Liver (tissue), 9 donors: Measurements from ENCODE around the gene SIRPA. TPM values are rescaled to one million over a fixed set of nuclear protein-coding genes. Genes with fewer than 3 reads are reported as not detected.

Experiments
- DNase-seq: peaks from one replicate; pipeline ENCODE4 v3.0.0-alpha.2; 2017; ENCODE audit warnings: low spot score
- H3K27ac ChIP-seq, 2 donors: one replicate each; pipeline ENCODE4 v1.7.0; 2013; ENCODE audit warnings: inconsistent platforms in 2 of 2, low read length in 2 of 2, control low read depth in 1 of 2, low read depth in 1 of 2, mild to moderate bottlenecking in 1 of 2
- H3K27me3 ChIP-seq, 4 donors: one replicate each; pipeline versions ENCODE4 v1.6.1 to v1.7.0; 2013; ENCODE audit warnings: low read length in 3 of 4, inconsistent platforms in 1 of 4, mild to moderate bottlenecking in 1 of 4, moderate library complexity in 1 of 4; ENCODE audit not compliant: control insufficient read depth in 4 of 4, insufficient read depth in 4 of 4
- H3K36me3 ChIP-seq, 4 donors: one replicate each; pipeline versions ENCODE4 v1.6.1 to v1.7.0; 2013; ENCODE audit warnings: low read length in 3 of 4, mild to moderate bottlenecking in 3 of 4, low read depth in 1 of 4, moderate library complexity in 1 of 4; ENCODE audit not compliant: control insufficient read depth in 4 of 4, insufficient read depth in 3 of 4
- H3K4me1 ChIP-seq, 4 donors: one replicate each; pipeline versions ENCODE4 v1.6.1 to v1.7.0; 2013; ENCODE audit warnings: low read length in 3 of 4, mild to moderate bottlenecking in 3 of 4, moderate library complexity in 1 of 4; ENCODE audit not compliant: control insufficient read depth in 4 of 4, insufficient read depth in 4 of 4
- H3K4me3 ChIP-seq, 3 donors: one replicate each; pipeline versions ENCODE4 v1.6.1 to v1.7.0; 2013; ENCODE audit warnings: low read length in 3 of 3, control low read depth in 1 of 3, low read depth in 1 of 3, mild to moderate bottlenecking in 1 of 3
- H3K9ac ChIP-seq, 2 donors: one replicate each; pipeline ENCODE4 v1.7.0; 2013; ENCODE audit warnings: low read length in 2 of 2, mild to moderate bottlenecking in 2 of 2, moderate library complexity in 2 of 2, control low read depth in 1 of 2, low read depth in 1 of 2
- H3K9me3 ChIP-seq, 4 donors: one replicate each; pipeline versions ENCODE4 v1.6.1 to v1.7.0; 2013; ENCODE audit warnings: low read length in 3 of 4; ENCODE audit not compliant: control insufficient read depth in 4 of 4
- EGR1 ChIP-seq, 2 donors: IDR thresholded peaks; 2 replicates each; pipeline ENCODE4 v1.6.1; 2016 to 2018; ENCODE audit warnings: antibody characterized with exemption in 2 of 2, low read depth in 2 of 2
- FOXA1 ChIP-seq: IDR thresholded peaks from 2 replicates; pipeline ENCODE4 v1.6.1; 2016; ENCODE audit warnings: antibody characterized with exemption
- FOXA2 ChIP-seq: IDR thresholded peaks from 2 replicates; pipeline ENCODE4 v1.6.1; 2016; ENCODE audit warnings: antibody characterized with exemption
- GABPA ChIP-seq, 2 donors: IDR thresholded peaks in 1 of 2; conservative IDR thresholded peaks in 1 of 2; 2 replicates each; pipeline ENCODE4 v1.6.1; 2016; ENCODE audit warnings: antibody characterized with exemption in 2 of 2, mild to moderate bottlenecking in 1 of 2, moderate library complexity in 1 of 2
- HNF4A ChIP-seq, 2 donors: conservative IDR thresholded peaks; 2 replicates each; pipeline ENCODE4 v1.6.1; 2016; ENCODE audit warnings: antibody characterized with exemption in 2 of 2, mild to moderate bottlenecking in 2 of 2
- HNF4G ChIP-seq: IDR thresholded peaks from 2 replicates; pipeline ENCODE4 v1.6.1; 2016; ENCODE audit warnings: antibody characterized with exemption
- JUND ChIP-seq, 2 donors: IDR thresholded peaks; 2 replicates each; pipeline ENCODE4 v1.6.1; 2016; ENCODE audit warnings: antibody characterized with exemption in 2 of 2
- NR2F2 ChIP-seq: IDR thresholded peaks from 2 replicates; pipeline ENCODE4 v1.6.1; 2016; ENCODE audit warnings: antibody characterized with exemption
- RAD21 ChIP-seq, 2 donors: IDR thresholded peaks; 2 replicates each; pipeline ENCODE4 v1.6.1; 2016; ENCODE audit warnings: antibody characterized with exemption in 2 of 2, mild to moderate bottlenecking in 2 of 2
- RXRA ChIP-seq, 2 donors: IDR thresholded peaks; 2 replicates each; pipeline ENCODE4 v1.6.1; 2017 to 2018; ENCODE audit warnings: antibody characterized with exemption in 2 of 2, mild to moderate bottlenecking in 1 of 2
- SP1 ChIP-seq: IDR thresholded peaks from 2 replicates; pipeline ENCODE4 v1.6.1; 2018; ENCODE audit warnings: antibody characterized with exemption, mild to moderate bottlenecking
- TAF1 ChIP-seq: conservative IDR thresholded peaks from 2 replicates; pipeline ENCODE4 v1.6.1; 2016; ENCODE audit warnings: antibody characterized with exemption, mild to moderate bottlenecking
- YY1 ChIP-seq: IDR thresholded peaks from 2 replicates; pipeline ENCODE4 v1.6.1; 2016; ENCODE audit warnings: antibody characterized with exemption, mild to moderate bottlenecking
- WGBS: extraction: QIAGEN DNeasy Blood & Tissue Kit; methylation state at CpG from one replicate; pipeline ENCODE4 v1.1.7; 2013; 5-methylcytosine and 5-hydroxymethylcytosine counted together
- polyA plus RNA-seq, 2 donors: library from polyadenylated mRNA; stranded (reverse) in 1 of 2; unstranded in 1 of 2; fragments of 200-250 nt in 1 of 2; fragments of >200 nt in 1 of 2; fragmentation: Nextera tagmentation in 1 of 2; extraction: Ambion mirVana in 1 of 2; gene quantifications; one replicate each; pipeline versions ENCODE4 v1.2.1 to v1.2.3, GENCODE V29; 2013 to 2015
- total RNA-seq, 2 donors: library from RNA; depleted of rRNA; stranded (reverse); fragments of >200 nt; gene quantifications; one replicate each; pipeline ENCODE4 v1.2.3, GENCODE V29; 2014
- TF ChIP-seq, protein P1 (sequence below): IDR thresholded peaks from 2 replicates; pipeline ENCODE4 v1.6.1; 2016; ENCODE audit warnings: antibody characterized with exemption
- TF ChIP-seq, protein P2 (sequence below): IDR thresholded peaks from 2 replicates; pipeline ENCODE4 v1.6.1; 2016; ENCODE audit warnings: antibody characterized with exemption
- TF ChIP-seq, protein P3 (sequence below): IDR thresholded peaks from 2 replicates; pipeline ENCODE4 v1.6.1; 2016; ENCODE audit warnings: antibody characterized with exemption, mild to moderate bottlenecking
- TF ChIP-seq, protein P4 (sequence below): fragments of 150-350 bp; IDR thresholded peaks from 2 replicates; pipeline ENCODE4 v1.5.1; 2017; ENCODE audit warnings: improper control_type of control experiment, low read depth, low read length; ENCODE audit not compliant: missing input control
- donor health status: healthy.
- donor health status: healthy.
- donor health status: healthy.
- donor health status: healthy.
- donor health status: healthy.

The SIRPA gene
- total and polyA plus RNA-seq, 4 donors = 5.4 to 47.5 (median 23.2) TPM

- no peaks in the 10 kb centered on the region for H3K9me3 ChIP-seq
- no peak overlapping the region for H3K9ac ChIP-seq
- H3K27ac ChIP-seq = no peak overlapping the region
- no peak for TF ChIP-seq GABPA (IDR thresholded peaks at IDR 0.05 in 1 of 2, conservative IDR thresholded peaks at IDR 0.05 in 1 of 2)
- no peak for TF ChIP-seq SP1
- TF ChIP-seq, protein P1, sequence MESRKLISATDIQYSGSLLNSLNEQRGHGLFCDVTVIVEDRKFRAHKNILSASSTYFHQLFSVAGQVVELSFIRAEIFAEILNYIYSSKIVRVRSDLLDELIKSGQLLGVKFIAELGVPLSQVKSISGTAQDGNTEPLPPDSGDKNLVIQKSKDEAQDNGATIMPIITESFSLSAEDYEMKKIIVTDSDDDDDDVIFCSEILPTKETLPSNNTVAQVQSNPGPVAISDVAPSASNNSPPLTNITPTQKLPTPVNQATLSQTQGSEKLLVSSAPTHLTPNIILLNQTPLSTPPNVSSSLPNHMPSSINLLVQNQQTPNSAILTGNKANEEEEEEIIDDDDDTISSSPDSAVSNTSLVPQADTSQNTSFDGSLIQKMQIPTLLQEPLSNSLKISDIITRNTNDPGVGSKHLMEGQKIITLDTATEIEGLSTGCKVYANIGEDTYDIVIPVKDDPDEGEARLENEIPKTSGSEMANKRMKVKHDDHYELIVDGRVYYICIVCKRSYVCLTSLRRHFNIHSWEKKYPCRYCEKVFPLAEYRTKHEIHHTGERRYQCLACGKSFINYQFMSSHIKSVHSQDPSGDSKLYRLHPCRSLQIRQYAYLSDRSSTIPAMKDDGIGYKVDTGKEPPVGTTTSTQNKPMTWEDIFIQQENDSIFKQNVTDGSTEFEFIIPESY = no peak
- TF ChIP-seq, protein P2, sequence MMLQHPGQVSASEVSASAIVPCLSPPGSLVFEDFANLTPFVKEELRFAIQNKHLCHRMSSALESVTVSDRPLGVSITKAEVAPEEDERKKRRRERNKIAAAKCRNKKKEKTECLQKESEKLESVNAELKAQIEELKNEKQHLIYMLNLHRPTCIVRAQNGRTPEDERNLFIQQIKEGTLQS = no peak
- no peak for TF ChIP-seq TAF1
- TF ChIP-seq, protein P3, sequence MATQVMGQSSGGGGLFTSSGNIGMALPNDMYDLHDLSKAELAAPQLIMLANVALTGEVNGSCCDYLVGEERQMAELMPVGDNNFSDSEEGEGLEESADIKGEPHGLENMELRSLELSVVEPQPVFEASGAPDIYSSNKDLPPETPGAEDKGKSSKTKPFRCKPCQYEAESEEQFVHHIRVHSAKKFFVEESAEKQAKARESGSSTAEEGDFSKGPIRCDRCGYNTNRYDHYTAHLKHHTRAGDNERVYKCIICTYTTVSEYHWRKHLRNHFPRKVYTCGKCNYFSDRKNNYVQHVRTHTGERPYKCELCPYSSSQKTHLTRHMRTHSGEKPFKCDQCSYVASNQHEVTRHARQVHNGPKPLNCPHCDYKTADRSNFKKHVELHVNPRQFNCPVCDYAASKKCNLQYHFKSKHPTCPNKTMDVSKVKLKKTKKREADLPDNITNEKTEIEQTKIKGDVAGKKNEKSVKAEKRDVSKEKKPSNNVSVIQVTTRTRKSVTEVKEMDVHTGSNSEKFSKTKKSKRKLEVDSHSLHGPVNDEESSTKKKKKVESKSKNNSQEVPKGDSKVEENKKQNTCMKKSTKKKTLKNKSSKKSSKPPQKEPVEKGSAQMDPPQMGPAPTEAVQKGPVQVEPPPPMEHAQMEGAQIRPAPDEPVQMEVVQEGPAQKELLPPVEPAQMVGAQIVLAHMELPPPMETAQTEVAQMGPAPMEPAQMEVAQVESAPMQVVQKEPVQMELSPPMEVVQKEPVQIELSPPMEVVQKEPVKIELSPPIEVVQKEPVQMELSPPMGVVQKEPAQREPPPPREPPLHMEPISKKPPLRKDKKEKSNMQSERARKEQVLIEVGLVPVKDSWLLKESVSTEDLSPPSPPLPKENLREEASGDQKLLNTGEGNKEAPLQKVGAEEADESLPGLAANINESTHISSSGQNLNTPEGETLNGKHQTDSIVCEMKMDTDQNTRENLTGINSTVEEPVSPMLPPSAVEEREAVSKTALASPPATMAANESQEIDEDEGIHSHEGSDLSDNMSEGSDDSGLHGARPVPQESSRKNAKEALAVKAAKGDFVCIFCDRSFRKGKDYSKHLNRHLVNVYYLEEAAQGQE = no peak
- TF ChIP-seq FOXA2 = no peak
- TF ChIP-seq YY1 = no peak
- TF ChIP-seq RAD21 (IDR thresholded peaks at IDR 0.05) = no peak
- no peak for TF ChIP-seq EGR1 (IDR thresholded peaks at IDR 0.05; ENCODE audit: low read depth in 2 of 2)
- no peak for TF ChIP-seq NR2F2
- TF ChIP-seq HNF4G = no peak
- TF ChIP-seq, protein P4, sequence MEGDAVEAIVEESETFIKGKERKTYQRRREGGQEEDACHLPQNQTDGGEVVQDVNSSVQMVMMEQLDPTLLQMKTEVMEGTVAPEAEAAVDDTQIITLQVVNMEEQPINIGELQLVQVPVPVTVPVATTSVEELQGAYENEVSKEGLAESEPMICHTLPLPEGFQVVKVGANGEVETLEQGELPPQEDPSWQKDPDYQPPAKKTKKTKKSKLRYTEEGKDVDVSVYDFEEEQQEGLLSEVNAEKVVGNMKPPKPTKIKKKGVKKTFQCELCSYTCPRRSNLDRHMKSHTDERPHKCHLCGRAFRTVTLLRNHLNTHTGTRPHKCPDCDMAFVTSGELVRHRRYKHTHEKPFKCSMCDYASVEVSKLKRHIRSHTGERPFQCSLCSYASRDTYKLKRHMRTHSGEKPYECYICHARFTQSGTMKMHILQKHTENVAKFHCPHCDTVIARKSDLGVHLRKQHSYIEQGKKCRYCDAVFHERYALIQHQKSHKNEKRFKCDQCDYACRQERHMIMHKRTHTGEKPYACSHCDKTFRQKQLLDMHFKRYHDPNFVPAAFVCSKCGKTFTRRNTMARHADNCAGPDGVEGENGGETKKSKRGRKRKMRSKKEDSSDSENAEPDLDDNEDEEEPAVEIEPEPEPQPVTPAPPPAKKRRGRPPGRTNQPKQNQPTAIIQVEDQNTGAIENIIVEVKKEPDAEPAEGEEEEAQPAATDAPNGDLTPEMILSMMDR = no peak
- TF ChIP-seq RXRA (IDR thresholded peaks at IDR 0.05) = no peak
- no peak for TF ChIP-seq JUND (IDR thresholded peaks at IDR 0.05)
- no peak for TF ChIP-seq FOXA1
- TF ChIP-seq HNF4A (conservative IDR thresholded peaks at IDR 0.05) = no peak
- no peak for DNase-seq
- peaks cover 8 to 47% (median 30%) of the 10 kb centered on the region in 4 donors for H3K4me1 ChIP-seq
- H3K4me3 ChIP-seq = no peak overlapping the region
- WGBS = 98% methylated on average over 1 of the region's 1 CpG
- no peaks in the 10 kb centered on the region for H3K36me3 ChIP-seq
- H3K27me3 ChIP-seq = no peaks in the 10 kb centered on the region
These were observed 3.2 kb upstream of the SIRPA start for GRCh38 chr20:1892119-1892385.
